ENCODE results near the gene SLC22A23.

The SLC22A23 gene

GRCh38 chr6:3444276-3445088 is 12.4 kb downstream of the SLC22A23 start:
- DNase-seq, result no peak

DNA sequence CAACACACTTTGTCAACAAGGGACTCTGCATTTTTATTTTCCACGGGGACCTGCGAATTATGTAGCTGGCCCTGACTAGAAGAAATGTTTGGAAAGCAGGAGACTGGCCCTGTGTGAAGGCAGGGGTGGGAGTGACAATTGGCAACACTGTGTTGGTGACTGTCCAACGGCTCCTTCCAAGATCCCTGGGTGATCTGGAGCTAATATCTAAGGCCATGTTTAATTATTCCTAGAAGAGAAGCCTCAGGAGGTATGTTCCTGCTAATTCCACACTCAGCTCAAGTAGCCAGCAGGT is 13.7 kb downstream of the SLC22A23 start:
- no peak for DNase-seq

- peak; percentile 78 for DNase-seq
These were observed 14.2 kb downstream of the SLC22A23 start for GRCh38 chr6:3442431-3443220.

DNA sequence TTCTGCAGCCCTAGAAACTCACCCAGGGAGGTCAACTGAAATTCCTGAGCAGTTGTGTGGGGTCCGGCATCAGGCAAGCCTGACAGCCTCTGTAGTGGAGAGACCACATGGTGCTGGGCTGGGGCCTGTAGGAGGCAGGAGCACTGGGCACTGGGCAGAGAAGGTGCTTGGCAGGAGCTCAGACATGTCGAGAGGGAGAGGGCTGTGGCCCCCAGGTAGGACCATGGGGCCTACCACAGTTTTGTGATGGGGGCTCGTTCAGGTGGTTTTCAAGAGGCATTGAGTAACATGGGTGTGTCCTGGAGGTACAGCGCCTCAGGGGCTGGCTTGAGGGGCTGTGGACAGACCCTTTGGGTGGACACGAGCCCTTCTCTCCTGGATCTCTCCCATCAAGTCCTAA is 15.9 kb downstream of the SLC22A23 start:
- no peak for DNase-seq

DNA sequence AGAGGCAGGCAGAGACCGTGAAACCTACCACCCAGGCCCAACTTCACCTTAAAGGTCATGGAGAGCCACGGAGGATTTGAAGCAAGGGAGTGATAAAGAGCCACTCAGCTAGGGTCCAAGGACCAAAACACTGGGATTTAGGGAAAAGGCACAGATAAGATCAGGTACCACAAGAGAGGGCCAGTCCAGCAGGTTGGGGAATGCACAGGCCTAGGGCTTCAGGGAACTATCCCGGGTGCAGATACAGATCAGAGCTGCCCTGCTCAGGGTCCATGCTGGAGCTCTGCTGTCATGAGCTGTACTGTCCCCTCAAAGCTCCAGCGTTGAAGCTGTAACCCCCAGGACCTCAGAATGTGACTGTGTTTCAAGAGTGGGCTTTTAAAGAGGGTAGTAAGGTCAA is 16.9 kb downstream of the SLC22A23 start:
- DNase-seq, result no peak

DNA sequence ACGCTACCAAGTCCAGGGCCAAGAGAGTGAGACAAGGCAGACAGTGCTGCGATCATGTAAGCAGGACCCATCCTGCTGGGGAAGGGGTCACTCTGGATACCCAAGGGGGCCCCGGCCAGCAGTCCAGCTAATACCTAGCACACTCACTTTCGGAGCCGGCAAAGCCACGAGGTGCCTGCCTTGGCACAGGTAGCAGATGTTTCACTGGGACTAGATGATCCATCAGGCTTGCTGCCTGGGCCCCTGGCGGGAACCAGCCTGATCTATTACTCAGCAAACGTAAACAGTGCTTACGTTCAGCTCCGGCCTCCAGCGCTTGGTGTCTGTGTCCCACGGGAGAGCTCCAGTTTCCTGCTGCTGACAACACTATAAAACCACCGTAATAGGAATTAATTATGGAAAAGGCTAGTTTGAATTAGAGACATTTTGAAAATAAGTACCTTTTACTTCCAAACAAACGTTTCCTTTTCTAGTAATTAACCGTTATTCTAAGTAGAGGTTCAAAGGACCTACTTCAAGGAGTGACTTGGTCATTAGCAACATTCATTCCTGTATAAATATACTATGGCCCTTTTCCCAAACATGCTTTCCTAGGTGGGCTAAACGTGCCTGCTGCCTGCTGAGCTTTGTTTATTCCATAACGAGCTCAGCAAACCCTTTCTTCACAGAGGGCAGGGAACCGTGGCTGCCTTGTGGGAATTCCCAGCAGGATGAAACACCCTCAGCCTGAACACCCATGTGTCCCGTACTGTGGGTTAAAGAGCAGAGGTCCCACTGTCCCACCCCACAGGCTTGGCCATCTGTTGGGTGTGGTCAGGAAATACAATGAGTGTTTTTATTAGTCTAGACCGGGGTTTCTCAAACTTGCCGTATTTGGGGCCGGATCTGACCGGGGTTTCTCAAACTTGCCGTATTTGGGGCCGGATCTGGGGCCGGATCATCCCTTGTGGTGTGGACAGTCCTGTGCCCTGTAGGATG is 18.4 kb downstream of the SLC22A23 start:
- DNase-seq, result peak; percentile 92

DNA sequence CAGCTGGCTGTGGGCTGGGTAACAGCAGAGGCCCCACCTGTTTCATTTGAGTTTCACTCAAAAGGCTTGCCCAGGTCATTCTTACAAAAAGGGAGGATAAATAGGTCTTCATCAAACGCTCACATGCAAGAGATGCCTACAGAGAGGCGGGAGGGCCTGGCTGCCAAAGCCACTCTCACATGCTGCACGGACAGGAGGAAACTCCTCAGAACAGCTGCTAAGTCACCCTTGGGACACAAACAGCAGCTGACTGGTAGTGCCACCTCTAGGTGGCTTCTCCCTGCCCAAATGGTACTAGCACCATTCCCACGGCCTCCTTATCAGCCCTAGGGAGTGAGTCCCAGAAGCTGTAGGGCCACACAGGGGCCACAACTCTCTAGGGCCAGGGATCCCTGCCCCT is 23.8 kb downstream of the SLC22A23 start:
- DNase-seq, result no peak

DNA sequence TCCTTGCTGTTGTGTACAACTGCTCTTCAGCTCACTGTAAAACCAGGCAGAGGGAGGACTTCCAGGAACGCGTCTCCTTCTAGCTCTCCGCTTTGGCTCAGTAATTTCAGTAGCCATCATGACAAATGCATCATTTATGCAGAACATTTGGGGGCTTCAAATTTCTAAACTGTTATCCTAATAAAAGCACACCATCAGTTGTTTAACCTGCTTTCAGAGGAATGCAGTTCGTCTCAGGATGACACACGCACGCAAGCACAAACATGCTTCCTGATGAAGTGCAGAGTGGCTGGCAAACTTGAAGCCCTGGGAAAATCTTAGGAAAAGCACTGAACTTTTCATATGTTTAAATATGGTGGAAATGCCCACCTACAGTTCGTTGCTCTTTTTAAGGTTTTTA is 24.4 kb downstream of the SLC22A23 start:
- DNase-seq, result no peak

DNA sequence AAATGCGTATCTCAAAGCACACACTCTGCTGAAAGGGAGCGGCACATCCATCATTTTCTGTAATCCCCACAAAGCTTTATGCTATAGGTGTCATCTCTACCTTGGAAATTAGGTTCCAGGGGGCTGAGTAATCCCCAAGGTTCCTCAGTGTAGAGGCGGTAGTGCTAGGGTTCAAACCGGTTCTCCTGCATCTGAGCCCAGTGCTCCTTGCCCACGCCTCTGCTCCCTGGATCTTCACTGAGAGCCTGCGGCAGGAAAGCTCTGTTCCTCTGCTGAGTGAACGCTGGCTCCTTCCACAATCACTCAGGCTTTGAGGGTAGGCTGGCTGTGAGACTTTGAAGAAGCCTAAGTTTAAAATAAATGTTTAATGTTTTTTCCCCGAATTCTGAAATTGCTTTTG is 24.9 kb downstream of the SLC22A23 start:
- DNase-seq, result no peak

DNA sequence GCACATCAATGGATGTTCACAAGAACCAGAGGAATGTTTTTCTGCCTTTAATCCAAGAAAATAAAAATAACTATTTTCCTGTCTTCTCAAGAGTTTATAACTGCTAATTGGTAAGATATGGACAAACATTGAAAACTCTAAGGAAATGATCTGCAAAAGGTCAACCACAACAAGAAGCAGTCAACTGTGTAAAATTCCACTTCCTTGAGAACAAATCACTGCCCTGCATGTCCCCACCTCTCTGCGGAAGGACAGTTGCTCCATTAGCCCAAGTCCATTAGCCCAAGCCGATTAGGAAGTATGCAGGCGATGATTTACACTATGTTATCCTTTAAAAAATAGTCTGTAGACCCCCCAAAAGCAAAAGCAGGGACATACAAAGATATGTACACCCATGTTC is 27.6 kb downstream of the SLC22A23 start:
- no peak for DNase-seq

- no peak for DNase-seq
These were observed 28.1 kb downstream of the SLC22A23 start for GRCh38 chr6:3428700-3429099.

GRCh38 chr6:3428247-3428646 is 28.6 kb downstream of the SLC22A23 start:
- DNase-seq, result no peak

DNA sequence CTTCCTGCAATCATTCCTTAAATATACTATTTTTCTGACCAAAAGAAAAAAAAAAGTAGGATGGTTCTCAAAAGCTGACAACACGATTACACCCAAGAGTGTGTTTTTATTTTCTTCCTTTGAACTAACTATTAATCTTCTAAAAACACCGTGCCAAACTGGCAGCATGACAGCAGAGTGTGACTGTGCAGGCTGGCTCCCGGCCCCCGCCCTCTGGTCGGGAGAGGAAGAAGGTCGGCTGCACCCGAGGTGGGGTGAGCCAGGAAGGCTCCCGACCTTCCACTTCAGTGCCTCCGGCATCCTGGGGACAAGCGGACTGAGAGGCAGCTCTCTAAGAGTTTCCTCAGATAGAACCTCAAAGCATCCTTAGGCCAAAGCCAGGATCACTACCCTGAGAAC is 29.2 kb downstream of the SLC22A23 start:
- no peak for DNase-seq

DNA sequence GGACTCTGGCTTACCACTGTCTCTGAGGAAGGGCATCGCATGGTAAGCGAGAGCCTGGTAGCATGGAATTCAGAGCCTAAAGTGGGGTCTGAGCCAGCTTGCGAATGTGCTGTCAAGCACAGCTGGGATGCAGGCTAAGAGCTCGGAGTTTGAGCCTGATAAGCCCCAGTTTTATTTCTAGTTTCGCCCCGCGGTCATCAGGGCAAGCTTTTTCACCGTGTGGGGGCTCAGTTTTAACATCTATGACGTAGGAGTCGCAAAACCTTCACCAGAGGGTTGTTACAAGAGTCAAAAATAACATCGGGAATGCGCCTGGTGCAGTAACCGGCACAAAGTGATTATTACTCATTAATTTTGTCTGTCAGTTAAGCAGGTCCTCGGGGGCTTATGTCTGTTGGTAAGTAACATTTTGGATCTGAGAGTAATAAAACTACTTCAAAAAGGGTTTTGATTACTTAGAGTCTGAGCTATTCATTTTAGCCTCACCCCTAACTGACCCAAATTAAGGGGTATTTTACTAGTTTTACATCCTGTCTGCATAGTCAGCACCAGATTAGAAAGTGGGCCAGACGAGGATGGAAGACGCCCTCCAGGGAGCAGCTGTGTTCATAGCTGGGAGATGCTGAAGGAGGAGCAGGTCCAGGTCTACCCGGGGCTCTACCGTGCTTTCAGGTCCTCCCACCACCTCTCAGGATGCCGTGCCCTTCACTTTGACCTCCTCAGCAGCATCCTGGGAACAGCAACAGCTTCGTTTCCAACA is 29.7 kb downstream of the SLC22A23 start:
- DNase-seq, result no peak

DNA sequence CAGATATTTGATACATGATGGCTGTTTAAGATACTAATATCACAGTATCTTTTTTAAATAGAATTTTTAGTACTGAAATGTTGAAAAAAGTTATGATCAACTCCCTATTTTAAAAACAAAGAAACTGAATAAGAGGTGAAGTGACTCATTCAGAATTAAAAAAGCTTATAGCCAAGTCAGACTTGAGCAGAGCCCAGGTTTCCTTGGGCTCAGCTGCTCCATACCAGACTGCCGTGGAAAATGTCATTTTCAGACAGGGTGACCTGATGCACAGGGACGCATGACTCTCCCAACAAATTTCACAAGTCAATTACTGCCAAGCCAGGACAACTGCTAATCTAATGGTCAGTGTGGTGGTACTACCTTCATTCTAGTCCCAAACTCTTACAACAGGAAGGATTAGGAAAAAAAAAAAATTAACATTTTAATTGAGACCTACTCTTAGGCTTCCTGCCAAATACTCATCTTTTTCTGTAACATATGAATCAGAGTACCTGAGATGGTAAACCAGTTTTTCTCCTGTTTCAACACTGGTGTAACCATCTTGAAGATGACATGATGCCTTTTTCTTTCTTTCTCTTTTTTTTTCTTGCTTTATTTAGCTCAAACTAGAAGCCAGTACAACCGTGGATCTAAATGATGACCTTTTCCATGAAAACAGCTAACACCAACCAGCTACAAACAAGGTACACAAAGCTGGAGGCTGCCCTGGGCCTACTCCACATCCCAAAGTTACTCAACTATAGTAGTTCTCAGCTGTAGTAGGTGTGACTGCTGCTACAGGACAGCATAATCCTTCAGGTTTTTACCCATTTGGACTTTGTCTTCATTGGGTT is 30.5 kb downstream of the SLC22A23 start:
- DNase-seq, result no peak

- DNase-seq, result no peak
These were observed 31.3 kb downstream of the SLC22A23 start for GRCh38 chr6:3425574-3425973.

DNA sequence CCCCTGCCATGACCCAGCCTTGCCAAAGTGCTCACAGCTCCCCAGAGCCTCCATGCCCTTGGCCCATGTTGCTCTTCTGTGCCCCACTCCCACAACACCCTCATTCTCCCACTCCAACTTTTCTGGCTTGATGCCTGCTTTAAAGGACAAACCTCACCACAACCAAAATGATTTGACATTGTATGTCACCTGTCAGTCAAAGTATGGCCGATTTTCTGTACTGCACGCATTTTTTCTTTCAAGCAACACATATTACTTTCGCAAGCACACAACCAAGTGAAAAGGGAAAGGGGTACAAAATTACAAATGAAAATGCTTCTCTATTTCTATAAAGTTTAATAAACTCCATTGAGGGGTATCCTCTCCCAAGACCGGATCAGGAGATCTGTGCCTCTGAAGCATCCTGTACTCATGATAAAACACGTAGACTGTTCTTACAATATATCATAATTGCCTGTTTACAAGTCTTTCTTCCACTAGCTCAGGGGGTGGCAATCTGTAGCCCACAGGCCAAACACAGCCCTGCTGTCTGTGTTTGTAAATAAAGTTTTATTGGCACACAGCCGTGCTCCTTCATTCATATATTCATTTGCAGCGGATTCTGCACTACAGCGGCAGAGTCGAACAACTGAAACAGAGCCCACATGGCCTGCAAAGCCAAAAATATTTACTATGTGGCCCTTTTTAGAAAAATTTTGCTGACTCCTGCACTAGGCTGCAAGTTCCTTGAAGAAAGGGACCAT is 32.5 kb downstream of the SLC22A23 start:
- no peak for DNase-seq

GRCh38 chr6:3423439-3424184 is 33.2 kb downstream of the SLC22A23 start:
- DNase-seq, result no peak

GRCh38 chr6:3422435-3423070 is 34.3 kb downstream of the SLC22A23 start:
- DNase-seq, result no peak
